ENCODE results near the gene SNAP23. TPM values are rescaled to one million over a fixed set of nuclear protein-coding genes. Genes with fewer than 3 reads are reported as not detected.

SNAP23 gene
- total RNA-seq, 1 experiment from 2014 or later = 68.3 TPM

- TF ChIP-seq GRHL2 (CRISPR knock-in tag; IDR thresholded peaks at IDR 0.05; ENCODE audit: insufficient replicate concordance, severe bottlenecking) (no peak), NFE2L1 (CRISPR knock-in tag; IDR thresholded peaks at IDR 0.05) (no peak), ZBTB21 (CRISPR knock-in tag; IDR thresholded peaks at IDR 0.05; ENCODE audit: borderline replicate concordance) (no peak), IRF1 (CRISPR knock-in tag; IDR thresholded peaks at IDR 0.05) (no peak)
Observed at GRCh38 chr15:42528970-42529369, 33.5 kb downstream of the SNAP23 start (continued).

GRCh38 chr15:42533246-42533645 lies 37.8 kb downstream of the SNAP23 start:
- ATAC-seq (no peak), DNase-seq (ENCODE audit: low spot score) (no peak)
- no peaks in the 10 kb centered on the region for H3K9me3 Mint-ChIP-seq
- no peak overlapping the region for H3K27ac Mint-ChIP-seq
- TF ChIP-seq E2F5 (CRISPR knock-in tag; IDR thresholded peaks at IDR 0.05) (no peak), GTF2I (CRISPR knock-in tag; conservative IDR thresholded peaks at IDR 0.05) (no peak), ZNF317 (CRISPR knock-in tag; IDR thresholded peaks at IDR 0.05; ENCODE audit: borderline replicate concordance, low read depth) (no peak), ZNF121 (CRISPR knock-in tag; IDR thresholded peaks at IDR 0.05) (no peak), NFYB (CRISPR knock-in tag; conservative IDR thresholded peaks at IDR 0.05; ENCODE audit: low read depth) (no peak), KAT7 (CRISPR knock-in tag; IDR thresholded peaks at IDR 0.05; ENCODE audit: borderline replicate concordance) (no peak), ZNF219 (CRISPR knock-in tag; IDR thresholded peaks at IDR 0.05; ENCODE audit: borderline replicate concordance) (no peak), ATF3 (CRISPR knock-in tag; conservative IDR thresholded peaks at IDR 0.05) (no peak), ELF4 (CRISPR knock-in tag; IDR thresholded peaks at IDR 0.05; ENCODE audit: low read depth) (no peak)
- ChIA-PET POLR2A (no interaction called here), CTCF (no interaction called here)
- no peak overlapping the region for H3K4me3 Mint-ChIP-seq
- no peaks in the 10 kb centered on the region for H3K27me3 Mint-ChIP-seq (ENCODE audit: low read depth)
- no peaks in the 10 kb centered on the region for H3K4me1 Mint-ChIP-seq
- H3K36me3 Mint-ChIP-seq = peaks cover 31% of the 10 kb centered on the region

GRCh38 chr15:42544853-42545629 lies 49.6 kb downstream of the SNAP23 start:
- no peak for DNase-seq (ENCODE audit: low spot score)
- no peak for ATAC-seq
- POLR2A ChIA-PET = no interaction called here
- peaks cover 13% of the 10 kb centered on the region for H3K4me1 Mint-ChIP-seq
- no peak overlapping the region for H3K27ac Mint-ChIP-seq
- H3K4me3 Mint-ChIP-seq = no peak overlapping the region
- peaks cover 8% of the 10 kb centered on the region; the same call in 1 of the 2 replicates for H3K36me3 Mint-ChIP-seq
- H3K27me3 Mint-ChIP-seq (ENCODE audit: low read depth) = no peaks in the 10 kb centered on the region
- CTCF ChIA-PET = no interaction called here
- no peaks in the 10 kb centered on the region for H3K9me3 Mint-ChIP-seq
- no peak for TF ChIP-seq ZNF671 (CRISPR knock-in tag; IDR thresholded peaks at IDR 0.05)
- no peak for TF ChIP-seq ZNF425 (CRISPR knock-in tag; conservative IDR thresholded peaks at IDR 0.05)
- TF ChIP-seq CREM (CRISPR knock-in tag; IDR thresholded peaks at IDR 0.05) = no peak
- TF ChIP-seq ZSCAN18 (CRISPR knock-in tag; IDR thresholded peaks at IDR 0.05) = no peak
- no peak for TF ChIP-seq MYBL2 (CRISPR knock-in tag; IDR thresholded peaks at IDR 0.05)
- TF ChIP-seq NR1H2 (CRISPR knock-in tag; IDR thresholded peaks at IDR 0.05) = no peak
- TF ChIP-seq E2F5 (CRISPR knock-in tag; IDR thresholded peaks at IDR 0.05) = no peak
- no peak for TF ChIP-seq ZNF416 (CRISPR knock-in tag; IDR thresholded peaks at IDR 0.05)
- no peak for TF ChIP-seq RELA (CRISPR knock-in tag; IDR thresholded peaks at IDR 0.05; ENCODE audit: borderline replicate concordance)
- TF ChIP-seq KAT7 (CRISPR knock-in tag; IDR thresholded peaks at IDR 0.05; ENCODE audit: borderline replicate concordance) = no peak
- no peak for TF ChIP-seq ESRRA (CRISPR knock-in tag; IDR thresholded peaks at IDR 0.05; ENCODE audit: borderline replicate concordance)
- no peak for TF ChIP-seq PRRX2 (CRISPR knock-in tag; IDR thresholded peaks at IDR 0.05)
- TF ChIP-seq ZBTB43 (CRISPR knock-in tag; IDR thresholded peaks at IDR 0.05) = no peak
- TF ChIP-seq USF1 (CRISPR knock-in tag; IDR thresholded peaks at IDR 0.05) = no peak
- TF ChIP-seq TP53 (CRISPR knock-in tag; IDR thresholded peaks at IDR 0.05) = no peak
